GM19372 (cell line): ENCODE measurements around the gene GALNT13.

Experiments used
- ATAC-seq: cut with Tn5 transposase; IDR thresholded peaks from one replicate; pipeline ENCODE4 v1.9.1; 2021; ENCODE audit warnings: mild to moderate bottlenecking, low read depth, moderate library complexity; ENCODE audit not compliant: unreplicated experiment

The GALNT13 gene

GRCh38 chr2:153940511-153940910 is 68.8 kb downstream of the GALNT13 start:
- ATAC-seq: no peak

- no peak for ATAC-seq
Observed at GRCh38 chr2:153944800-153945199, 73.1 kb downstream of the GALNT13 start.

GRCh38 chr2:153946036-153946435 is 74.3 kb downstream of the GALNT13 start:
- ATAC-seq: no peak

GRCh38 chr2:153953761-153954160 is 82.0 kb downstream of the GALNT13 start:
- no peak for ATAC-seq

- no peak for ATAC-seq
Observed at GRCh38 chr2:153963256-153963655, 91.5 kb downstream of the GALNT13 start.

GRCh38 chr2:153967248-153967973 is 95.7 kb downstream of the GALNT13 start:
- ATAC-seq: no peak

- no peak for ATAC-seq
Observed at GRCh38 chr2:153971250-153971649, 99.5 kb downstream of the GALNT13 start.

GRCh38 chr2:153971855-153972254 is 100.1 kb downstream of the GALNT13 start:
- ATAC-seq: no peak

- no peak for ATAC-seq
Observed at GRCh38 chr2:153972412-153972811, 100.7 kb downstream of the GALNT13 start.

GRCh38 chr2:153986488-153987229 is 114.9 kb downstream of the GALNT13 start:
- no peak for ATAC-seq

- ATAC-seq: no peak
Observed at GRCh38 chr2:153990771-153991170, 119.0 kb downstream of the GALNT13 start.

- ATAC-seq: no peak
Observed at GRCh38 chr2:154013514-154013913, 141.8 kb downstream of the GALNT13 start.

GRCh38 chr2:154015233-154015632 is 143.5 kb downstream of the GALNT13 start:
- no peak for ATAC-seq

GRCh38 chr2:154029504-154029903 is 157.8 kb downstream of the GALNT13 start:
- ATAC-seq: no peak

- no peak for ATAC-seq
Observed at GRCh38 chr2:154032220-154032619, 160.5 kb downstream of the GALNT13 start.

GRCh38 chr2:154046493-154046892 is 174.8 kb downstream of the GALNT13 start:
- ATAC-seq: no peak

- no peak for ATAC-seq
Observed at GRCh38 chr2:154048905-154049304, 177.2 kb downstream of the GALNT13 start.

- ATAC-seq: no peak
Observed at GRCh38 chr2:154049561-154049960, 177.8 kb downstream of the GALNT13 start.

GRCh38 chr2:154067124-154067523 is 195.4 kb downstream of the GALNT13 start:
- ATAC-seq: no peak

GRCh38 chr2:154078926-154079325 is 207.2 kb downstream of the GALNT13 start:
- ATAC-seq: no peak

GRCh38 chr2:154092571-154092970 is 220.8 kb downstream of the GALNT13 start:
- ATAC-seq: no peak

GRCh38 chr2:154093856-154094255 is 222.1 kb downstream of the GALNT13 start:
- no peak for ATAC-seq
